Parathyroid adenoma (tissue), 2 donors: Measurements from ENCODE around the gene RAPGEF4.

Experiments used
- H2AFZ ChIP-seq: fragments of 300-600 bp; sonication (generic); one replicate; pipeline ENCODE4 v1.7.0; 2017; ENCODE audit warnings: antibody characterized with exemption, mild to moderate bottlenecking
- H3K27ac ChIP-seq: fragments of 300-600 bp; sonication (generic); one replicate; pipeline ENCODE4 v1.7.0; 2017
- H3K27me3 ChIP-seq: fragments of 300-600 bp; sonication (generic); one replicate; pipeline ENCODE4 v1.7.0; 2017; ENCODE audit warnings: low read length; ENCODE audit not compliant: control insufficient read depth, insufficient read depth
- H3K36me3 ChIP-seq: fragments of 300-600 bp; sonication (generic); one replicate; pipeline ENCODE4 v1.7.0; 2017; ENCODE audit warnings: low read length; ENCODE audit not compliant: control insufficient read depth, insufficient read depth
- H3K4me1 ChIP-seq: fragments of 300-600 bp; sonication (generic); one replicate; pipeline ENCODE4 v1.7.0; 2017; ENCODE audit warnings: control low read depth
- H3K4me2 ChIP-seq: fragments of 300-600 bp; sonication (generic); one replicate; pipeline ENCODE4 v1.7.0; 2017; ENCODE audit warnings: low read length
- H3K4me3 ChIP-seq: fragments of 300-600 bp; sonication (generic); one replicate; pipeline ENCODE4 v1.7.0; 2017; ENCODE audit warnings: low read depth, low read length
- H3K79me2 ChIP-seq: fragments of 300-600 bp; sonication (generic); one replicate; pipeline ENCODE4 v1.7.0; 2017; ENCODE audit warnings: control low read depth
- H3K9ac ChIP-seq: fragments of 300-600 bp; sonication (generic); one replicate; pipeline ENCODE4 v1.7.0; 2017; ENCODE audit warnings: mild to moderate bottlenecking
- H3K9me3 ChIP-seq: fragments of 300-600 bp; sonication (generic); one replicate; pipeline ENCODE4 v1.7.0; 2017; ENCODE audit warnings: low read length; ENCODE audit not compliant: control insufficient read depth
- TF ChIP-seq, protein P1 (sequence below): fragments of 300-600 bp; sonication (generic); IDR thresholded peaks from one replicate; pipeline ENCODE4 v1.7.0; 2017; ENCODE audit warnings: antibody characterized with exemption, mild to moderate bottlenecking
- donor health status: primary hyperparathyroidism.

The RAPGEF4 gene

DNA sequence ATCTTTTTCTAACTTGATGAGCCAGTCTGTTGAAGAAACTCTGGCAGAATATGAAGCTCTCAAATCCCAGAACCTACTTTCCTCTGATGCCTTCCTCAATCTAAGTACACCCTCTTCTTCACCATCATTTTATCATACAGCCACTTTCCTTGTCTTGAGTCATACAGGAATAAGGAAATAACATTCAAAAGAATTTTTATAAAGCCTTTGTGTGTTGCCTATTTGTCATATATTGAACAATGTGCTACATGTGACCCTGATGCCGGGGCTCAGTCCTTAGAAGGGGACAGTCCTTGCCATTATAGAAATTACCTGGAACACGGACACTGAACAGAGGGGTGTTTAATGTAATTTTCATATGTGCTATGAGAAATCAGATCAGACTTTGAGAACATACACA, 27.4 kb downstream of the RAPGEF4 start:
- Histone ChIP-seq H3K27me3 (no peaks in the 10 kb centered on the region), H3K27ac (no peak overlapping the region), H3K9ac (no peak overlapping the region), H3K4me1 (no peaks in the 10 kb centered on the region), H3K4me3 (no peak overlapping the region), H3K4me2 (no peak overlapping the region), H3K9me3 (no peaks in the 10 kb centered on the region), H2AFZ (no peak overlapping the region), H3K36me3 (no peaks in the 10 kb centered on the region), H3K79me2 (no peaks in the 10 kb centered on the region)
- TF ChIP-seq, protein P1, sequence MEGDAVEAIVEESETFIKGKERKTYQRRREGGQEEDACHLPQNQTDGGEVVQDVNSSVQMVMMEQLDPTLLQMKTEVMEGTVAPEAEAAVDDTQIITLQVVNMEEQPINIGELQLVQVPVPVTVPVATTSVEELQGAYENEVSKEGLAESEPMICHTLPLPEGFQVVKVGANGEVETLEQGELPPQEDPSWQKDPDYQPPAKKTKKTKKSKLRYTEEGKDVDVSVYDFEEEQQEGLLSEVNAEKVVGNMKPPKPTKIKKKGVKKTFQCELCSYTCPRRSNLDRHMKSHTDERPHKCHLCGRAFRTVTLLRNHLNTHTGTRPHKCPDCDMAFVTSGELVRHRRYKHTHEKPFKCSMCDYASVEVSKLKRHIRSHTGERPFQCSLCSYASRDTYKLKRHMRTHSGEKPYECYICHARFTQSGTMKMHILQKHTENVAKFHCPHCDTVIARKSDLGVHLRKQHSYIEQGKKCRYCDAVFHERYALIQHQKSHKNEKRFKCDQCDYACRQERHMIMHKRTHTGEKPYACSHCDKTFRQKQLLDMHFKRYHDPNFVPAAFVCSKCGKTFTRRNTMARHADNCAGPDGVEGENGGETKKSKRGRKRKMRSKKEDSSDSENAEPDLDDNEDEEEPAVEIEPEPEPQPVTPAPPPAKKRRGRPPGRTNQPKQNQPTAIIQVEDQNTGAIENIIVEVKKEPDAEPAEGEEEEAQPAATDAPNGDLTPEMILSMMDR = no peak

DNA sequence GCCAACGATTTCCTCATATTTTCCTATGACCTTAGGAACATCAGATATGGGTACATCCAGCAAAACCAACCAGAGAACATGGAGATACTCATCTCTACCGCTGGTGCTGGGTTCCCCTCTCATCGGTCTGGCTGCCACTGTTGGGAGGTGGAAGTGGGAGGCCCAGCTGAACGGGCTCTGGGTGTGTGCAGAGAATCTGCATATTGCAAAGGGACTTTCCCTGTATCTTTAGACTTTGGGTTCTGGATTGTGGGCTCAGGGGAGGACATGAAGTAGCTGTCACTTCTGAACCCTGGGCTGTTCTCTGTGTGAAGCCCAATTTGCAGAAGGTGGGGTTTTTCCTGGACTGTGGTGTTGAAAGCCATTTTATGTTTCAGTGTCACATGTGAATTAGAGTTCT, 30.0 kb downstream of the RAPGEF4 start:
- no peaks in the 10 kb centered on the region for H3K36me3 ChIP-seq
- no peak overlapping the region for H3K27ac ChIP-seq
- no peaks in the 10 kb centered on the region for H3K4me1 ChIP-seq
- no peak overlapping the region for H3K4me2 ChIP-seq
- no peaks in the 10 kb centered on the region for H3K9me3 ChIP-seq
- H3K9ac ChIP-seq = no peak overlapping the region
- H3K79me2 ChIP-seq = no peaks in the 10 kb centered on the region
- no peak overlapping the region for H3K4me3 ChIP-seq
- no peaks in the 10 kb centered on the region for H3K27me3 ChIP-seq
- H2AFZ ChIP-seq = no peak overlapping the region
- TF ChIP-seq, protein P1 = no peak

DNA sequence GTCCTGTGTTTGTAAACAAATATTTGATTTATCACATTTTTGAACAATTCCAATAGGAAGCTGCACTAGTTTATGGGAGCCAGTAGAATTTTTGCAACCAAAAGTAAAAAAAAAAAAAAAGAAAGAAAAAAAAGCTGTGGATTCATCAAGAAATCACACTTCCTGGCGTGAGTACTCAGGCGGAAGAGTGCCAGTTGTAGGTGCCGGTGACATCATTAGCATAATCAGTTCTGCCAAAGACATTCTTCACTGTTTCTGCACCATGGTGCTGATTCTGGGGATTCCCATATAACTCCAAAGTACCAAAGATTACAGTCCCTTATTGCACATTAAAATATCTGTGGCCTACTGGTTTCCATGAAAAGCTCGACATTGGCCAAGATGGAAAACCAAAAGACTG, 32.8 kb downstream of the RAPGEF4 start:
- Histone ChIP-seq H3K4me2 (no peak overlapping the region), H3K9me3 (no peaks in the 10 kb centered on the region), H3K9ac (no peak overlapping the region), H3K27ac (no peak overlapping the region), H3K79me2 (no peaks in the 10 kb centered on the region), H2AFZ (no peak overlapping the region), H3K36me3 (no peaks in the 10 kb centered on the region), H3K4me1 (no peaks in the 10 kb centered on the region), H3K27me3 (no peaks in the 10 kb centered on the region), H3K4me3 (no peak overlapping the region)
- TF ChIP-seq, protein P1 = no peak

GRCh38 chr2:172769879-172770278, 34.2 kb downstream of the RAPGEF4 start:
- H3K36me3 ChIP-seq = no peaks in the 10 kb centered on the region
- H3K27me3 ChIP-seq = no peaks in the 10 kb centered on the region
- H2AFZ ChIP-seq = no peak overlapping the region
- TF ChIP-seq, protein P1 = no peak
- H3K4me2 ChIP-seq = no peak overlapping the region
- H3K79me2 ChIP-seq = no peaks in the 10 kb centered on the region
- H3K27ac ChIP-seq = no peak overlapping the region
- H3K9me3 ChIP-seq = no peaks in the 10 kb centered on the region
- no peak overlapping the region for H3K4me3 ChIP-seq
- no peaks in the 10 kb centered on the region for H3K4me1 ChIP-seq
- H3K9ac ChIP-seq = no peak overlapping the region

DNA sequence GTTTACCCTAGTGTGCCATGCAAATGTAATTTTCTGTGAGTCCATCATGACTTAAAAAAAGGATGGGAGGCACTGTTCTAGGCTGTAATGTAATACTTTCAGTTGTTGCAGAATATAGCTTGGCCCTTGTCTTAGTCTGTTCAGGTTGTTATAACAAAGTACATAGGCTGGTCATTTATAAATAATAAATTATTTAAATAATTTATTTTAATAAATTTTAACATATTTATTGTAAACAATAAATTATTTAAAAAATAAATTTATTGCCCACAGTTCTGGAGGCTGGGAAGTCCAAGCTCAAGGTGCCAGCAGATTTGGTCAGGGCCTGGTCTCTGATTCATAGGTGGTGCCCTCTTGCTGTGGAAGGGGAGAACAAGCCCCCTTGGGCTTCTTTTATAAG, 35.2 kb downstream of the RAPGEF4 start:
- TF ChIP-seq, protein P1 = no peak
- no peaks in the 10 kb centered on the region for H3K36me3 ChIP-seq
- no peaks in the 10 kb centered on the region for H3K79me2 ChIP-seq
- H3K27me3 ChIP-seq = no peaks in the 10 kb centered on the region
- H3K9me3 ChIP-seq = no peaks in the 10 kb centered on the region
- no peak overlapping the region for H3K27ac ChIP-seq
- no peaks in the 10 kb centered on the region for H3K4me1 ChIP-seq
- H3K4me3 ChIP-seq = no peak overlapping the region
- no peak overlapping the region for H3K4me2 ChIP-seq
- no peak overlapping the region for H3K9ac ChIP-seq
- H2AFZ ChIP-seq = no peak overlapping the region
